SK-N-SH (cell line): ENCODE results near the gene PON3. TPM values are rescaled to one million over a fixed set of nuclear protein-coding genes. Genes with fewer than 3 reads are reported as not detected.

Source experiments
- CTCF ChIA-PET: fragments of 300-600, 350-600 bp; formaldehyde crosslinking; extraction: SDS; loops from one replicate; lab custom pipeline; 2021; lab: Yijun Ruan, JAX
- POLR2A ChIA-PET: fragments of 350-600 bp; sonication (Branson Sonifier 250); formaldehyde crosslinking; extraction: SDS; loops from one replicate; lab custom pipeline; 2020; ENCODE audit warnings: antibody characterized with exemption, inconsistent platforms; lab: Yijun Ruan, JAX
- DNase-seq: peaks from one replicate; pipeline ENCODE4 v3.0.0; 2012
- H2AFZ ChIP-seq: fragments of 200-600 bp; sonication (generic); 2 replicates; pipeline ENCODE4 v1.8.1; 2016; ENCODE audit warnings: antibody characterized with exemption, mild to moderate bottlenecking, low read depth
- H3F3A ChIP-seq: fragments of 200-600 bp; sonication (generic); replicated peaks from 2 replicates; pipeline ENCODE3; 2016; ENCODE audit warnings: antibody characterized with exemption, mild to moderate bottlenecking; ENCODE audit not compliant: insufficient read depth
- H3K27ac ChIP-seq, 2 experiments: fragments of 200-500 bp in 1 of 2; fragments of 200-600 bp in 1 of 2; sonication (Bioruptor generic) in 1 of 2; sonication (generic), shearing (Covaris generic) in 1 of 2; 2 replicates each; pipeline versions ENCODE4 v1.5.1 to v1.6.1; 2014 to 2016; ENCODE audit warnings: low read depth in 2 of 2, inconsistent platforms in 1 of 2, low read length in 1 of 2, mild to moderate bottlenecking in 1 of 2, mixed read lengths in 1 of 2
- H3K27me3 ChIP-seq: fragments of 200-600 bp; sonication (generic), shearing (Covaris generic); 2 replicates; pipeline ENCODE4 v1.6.1; 2016; ENCODE audit warnings: mixed run types; ENCODE audit not compliant: insufficient read depth
- H3K36me3 ChIP-seq, 2 experiments: fragments of 200-500 bp in 1 of 2; fragments of 200-600 bp in 1 of 2; sonication (Bioruptor generic) in 1 of 2; sonication (generic) in 1 of 2; replicated peaks in 1 of 2; 2 replicates each; pipeline versions ENCODE3 to v1.5.1; 2014 to 2016; ENCODE audit warnings: low read length in 1 of 2, mild to moderate bottlenecking in 1 of 2; ENCODE audit not compliant: insufficient read depth in 2 of 2, control insufficient read depth in 1 of 2
- H3K4me1 ChIP-seq, 2 experiments: fragments of 200-500 bp in 1 of 2; fragments of 200-600 bp in 1 of 2; sonication (Bioruptor generic) in 1 of 2; sonication (generic), shearing (Covaris generic) in 1 of 2; 2 replicates each; pipeline versions ENCODE4 v1.5.1 to v1.6.1; 2014 to 2016; ENCODE audit warnings: low read depth in 1 of 2, low read length in 1 of 2, mixed run types in 1 of 2; ENCODE audit not compliant: insufficient read depth in 2 of 2, control insufficient read depth in 1 of 2
- H3K4me2 ChIP-seq: fragments of 200-600 bp; sonication (generic), shearing (Covaris generic); 2 replicates; pipeline ENCODE4 v1.6.1; 2017; ENCODE audit warnings: mixed run types
- H3K4me3 ChIP-seq, 2 experiments: fragments of 200-500 bp in 1 of 2; fragments of 200-600 bp in 1 of 2; sonication (Bioruptor generic) in 1 of 2; sonication (generic), shearing (Covaris generic) in 1 of 2; 2 replicates each; pipeline versions ENCODE4 v1.5.1 to v1.8.1; 2014 to 2016; ENCODE audit warnings: low read depth in 2 of 2, inconsistent platforms in 1 of 2, low read length in 1 of 2, mild to moderate bottlenecking in 1 of 2, mixed read lengths in 1 of 2, moderate library complexity in 1 of 2
- H3K79me2 ChIP-seq: fragments of 200-600 bp; sonication (generic); 2 replicates; pipeline ENCODE4 v1.8.1; 2017; ENCODE audit warnings: mild to moderate bottlenecking; ENCODE audit not compliant: insufficient read depth
- H3K9ac ChIP-seq: fragments of 200-600 bp; sonication (generic); 2 replicates; pipeline ENCODE4 v1.6.1; 2017; ENCODE audit warnings: mixed run types
- H3K9me2 ChIP-seq: fragments of 200-600 bp; sonication (generic); 2 replicates; pipeline ENCODE4 v1.6.1; 2017; ENCODE audit warnings: mixed run types
- H3K9me3 ChIP-seq: fragments of 200-600 bp; sonication (generic); 2 replicates; pipeline ENCODE4 v1.6.1; 2017; ENCODE audit warnings: mixed run types, mild to moderate bottlenecking, moderate library complexity
- H4K20me1 ChIP-seq: fragments of 200-600 bp; sonication (generic); 2 replicates; pipeline ENCODE4 v1.6.1; 2017; ENCODE audit warnings: mild to moderate bottlenecking, mixed run types; ENCODE audit not compliant: insufficient read depth
- CHD2 ChIP-seq: fragments of 150-350 bp; IDR thresholded peaks from 2 replicates; pipeline ENCODE4 v1.6.1; 2018; ENCODE audit warnings: low read length; ENCODE audit not compliant: partially characterized antibody
- ELF1 ChIP-seq: IDR thresholded peaks from 2 replicates; pipeline ENCODE4 v1.4.0; 2012
- EP300 ChIP-seq, 2 experiments: IDR thresholded peaks; 2 replicates each; pipeline versions ENCODE4 v1.4.0 to v1.6.1; 2012; ENCODE audit warnings: borderline replicate concordance in 1 of 2, low read depth in 1 of 2, low read length in 1 of 2
- FOSL2 ChIP-seq: IDR thresholded peaks from 2 replicates; pipeline ENCODE4 v1.4.0; 2012; ENCODE audit warnings: low read depth, mild to moderate bottlenecking, moderate library complexity, borderline replicate concordance
- REST ChIP-seq: IDR thresholded peaks from 2 replicates; pipeline ENCODE4 v1.6.1; 2012; ENCODE audit warnings: mild to moderate bottlenecking, low read depth, low read length, moderate library complexity
- RFX5 ChIP-seq: IDR thresholded peaks from 2 replicates; pipeline ENCODE4 v1.6.1; 2012; ENCODE audit warnings: mild to moderate bottlenecking, improper control_type of control experiment, low read length
- SIN3A ChIP-seq: IDR thresholded peaks from 2 replicates; pipeline ENCODE4 v1.6.1; 2012; ENCODE audit warnings: low read depth, mild to moderate bottlenecking, low read length, moderate library complexity, borderline replicate concordance
- SMC3 ChIP-seq: IDR thresholded peaks from 2 replicates; pipeline ENCODE4 v1.6.1; 2012; ENCODE audit warnings: low read depth, low read length, improper control_type of control experiment
- TEAD4 ChIP-seq: IDR thresholded peaks from 2 replicates; pipeline ENCODE4 v1.4.0; 2012; ENCODE audit warnings: mild to moderate bottlenecking, borderline replicate concordance; ENCODE audit not compliant: insufficient read depth
- USF2 ChIP-seq: fragments of 150-350 bp; IDR thresholded peaks from 2 replicates; pipeline ENCODE4 v1.6.1; 2017; ENCODE audit warnings: antibody characterized with exemption, low read length, low read depth, borderline replicate concordance
- WGBS: methylation state at CpG from one replicate; pipeline ENCODE4 v1.1.6; 2017; ENCODE audit warnings: low lambda C conversion rate; 5-methylcytosine and 5-hydroxymethylcytosine counted together
- polyA plus RNA-seq, 3 experiments: library from polyadenylated mRNA; depleted of rRNA; stranded (reverse); fragments of >200 nt; gene quantifications; 2 replicates each; pipeline ENCODE4 v1.2.3, GENCODE V29; 2012
- TF ChIP-seq, protein P1 (sequence below): IDR thresholded peaks from 2 replicates; pipeline ENCODE4 v1.4.0; 2012; ENCODE audit warnings: low read depth, borderline replicate concordance
- TF ChIP-seq, protein P2 (sequence below): fragments of 150-350 bp; IDR thresholded peaks from 2 replicates; pipeline ENCODE4 v1.6.1; 2016; ENCODE audit warnings: mild to moderate bottlenecking, low read depth, low read length

PON3 gene
- polyA plus RNA-seq, 1 of the 3 experiments (the other 2 are of a cell fraction): not detected

GRCh38 chr7:95429241-95429990 is 33.2 kb upstream of the PON3 start:
- 85% methylated on average over 5 of the region's 5 CpGs for WGBS
- CTCF ChIA-PET: interaction anchor here (1.0 to 3.1 kb wide), 2 partner anchors 8 to 48 kb away, joined by 3 to 14 read pairs; no protein-coding TSS in a partner anchor
- TF ChIP-seq RFX5: no peak
- no peak for TF ChIP-seq ELF1
- no peak for TF ChIP-seq TEAD4
- TF ChIP-seq SMC3: no peak
- H3K9me2 ChIP-seq: no peaks in the 10 kb centered on the region
- no peaks in the 10 kb centered on the region for H4K20me1 ChIP-seq
- H2AFZ ChIP-seq: no peak overlapping the region
- no peak for DNase-seq
- H3K79me2 ChIP-seq: peaks cover 57% of the 10 kb centered on the region
- H3K4me1 ChIP-seq: no peaks in the 10 kb centered on the region
- H3K4me2 ChIP-seq: no peak overlapping the region
- peaks cover 8 to 12% of the 10 kb centered on the region in 2 experiments for H3K36me3 ChIP-seq
- no peak overlapping the region for H3K9ac ChIP-seq
- POLR2A ChIA-PET: no interaction called here
- no peak overlapping the region for H3K27ac ChIP-seq
- no peaks in the 10 kb centered on the region for H3K27me3 ChIP-seq
- no peaks in the 10 kb centered on the region for H3K9me3 ChIP-seq
- no peak overlapping the region for H3K4me3 ChIP-seq
- H3F3A ChIP-seq: peaks cover 6% of the 10 kb centered on the region

GRCh38 chr7:95427914-95428516 is 31.8 kb upstream of the PON3 start:
- peaks cover 6% of the 10 kb centered on the region for H3F3A ChIP-seq
- TF ChIP-seq FOSL2 (no peak), REST (no peak), USF2 (no peak), EP300 (IDR thresholded peaks at IDR 0.05; ENCODE audit: borderline replicate concordance in 1 of 2, low read depth in 1 of 2, low read length in 1 of 2) (no peak), CHD2 (no peak), SIN3A (no peak)
- TF ChIP-seq, protein P1, sequence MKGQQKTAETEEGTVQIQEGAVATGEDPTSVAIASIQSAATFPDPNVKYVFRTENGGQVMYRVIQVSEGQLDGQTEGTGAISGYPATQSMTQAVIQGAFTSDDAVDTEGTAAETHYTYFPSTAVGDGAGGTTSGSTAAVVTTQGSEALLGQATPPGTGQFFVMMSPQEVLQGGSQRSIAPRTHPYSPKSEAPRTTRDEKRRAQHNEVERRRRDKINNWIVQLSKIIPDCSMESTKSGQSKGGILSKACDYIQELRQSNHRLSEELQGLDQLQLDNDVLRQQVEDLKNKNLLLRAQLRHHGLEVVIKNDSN: no peak
- TF ChIP-seq, protein P2, sequence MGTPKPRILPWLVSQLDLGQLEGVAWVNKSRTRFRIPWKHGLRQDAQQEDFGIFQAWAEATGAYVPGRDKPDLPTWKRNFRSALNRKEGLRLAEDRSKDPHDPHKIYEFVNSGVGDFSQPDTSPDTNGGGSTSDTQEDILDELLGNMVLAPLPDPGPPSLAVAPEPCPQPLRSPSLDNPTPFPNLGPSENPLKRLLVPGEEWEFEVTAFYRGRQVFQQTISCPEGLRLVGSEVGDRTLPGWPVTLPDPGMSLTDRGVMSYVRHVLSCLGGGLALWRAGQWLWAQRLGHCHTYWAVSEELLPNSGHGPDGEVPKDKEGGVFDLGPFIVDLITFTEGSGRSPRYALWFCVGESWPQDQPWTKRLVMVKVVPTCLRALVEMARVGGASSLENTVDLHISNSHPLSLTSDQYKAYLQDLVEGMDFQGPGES: no peak
- TF ChIP-seq, all 33 proteins: peak for 0
- ChIA-PET POLR2A (no interaction called here), CTCF (interaction anchor here (3.1 kb wide), 1 partner anchor 49 kb away, joined by 14 read pairs; no protein-coding TSS in a partner anchor)
- no peaks in the 10 kb centered on the region for H3K27me3 ChIP-seq
- H3K36me3 ChIP-seq: peaks cover 15 to 20% of the 10 kb centered on the region in 2 experiments
- H3K9me3 ChIP-seq: no peaks in the 10 kb centered on the region
- no peaks in the 10 kb centered on the region for H4K20me1 ChIP-seq
- DNase-seq: no peak
- no peak overlapping the region for H3K4me2 ChIP-seq
- no peaks in the 10 kb centered on the region for H3K9me2 ChIP-seq
- no peaks in the 10 kb centered on the region for H3K4me1 ChIP-seq
- no peak overlapping the region for H3K4me3 ChIP-seq
- WGBS: 82% methylated on average over 3 of the region's 3 CpGs
- peaks cover 55% of the 10 kb centered on the region for H3K79me2 ChIP-seq
- no peak overlapping the region for H2AFZ ChIP-seq
- no peak overlapping the region for H3K27ac ChIP-seq
- no peak overlapping the region for H3K9ac ChIP-seq
